Left ventricle myocardium inferior (tissue), 1 donor: Measurements from ENCODE around the gene CNST. TPM values are rescaled to one million over a fixed set of nuclear protein-coding genes. Genes with fewer than 3 reads are reported as not detected.
"Not testable (repeated sequence)": the region's sequence is repeated elsewhere in the genome, so short reads cannot be mapped to it uniquely, and the experiment has no call there.

Experiments
- DNase-seq: peaks from one replicate; pipeline ENCODE4 v3.0.0-alpha.2; 2020
- H3K27ac ChIP-seq: fragments of 200-600 bp; replicated peaks from 2 replicates; pipeline ENCODE4 v1.8.0; 2021
- H3K27me3 ChIP-seq: fragments of 200-600 bp; 2 replicates; pipeline ENCODE4 v1.8.0; 2021; ENCODE audit warnings: low read depth
- H3K36me3 ChIP-seq: fragments of 200-600 bp; 2 replicates; pipeline ENCODE4 v1.8.0; 2021
- H3K4me1 ChIP-seq: fragments of 200-600 bp; 2 replicates; pipeline ENCODE4 v1.8.0; 2021
- H3K4me3 ChIP-seq: fragments of 200-600 bp; 2 replicates; pipeline ENCODE4 v1.8.0; 2021; ENCODE audit warnings: mild to moderate bottlenecking, moderate library complexity
- H3K9me3 ChIP-seq: fragments of 200-600 bp; replicated peaks from 2 replicates; pipeline ENCODE4 v1.8.0; 2021
- CTCF ChIP-seq: fragments of 200-600 bp; IDR thresholded peaks from 2 replicates; pipeline ENCODE4 v1.8.0; 2021; ENCODE audit warnings: antibody characterized with exemption, mild to moderate bottlenecking, borderline replicate concordance
- intact Hi-C: fragments of 100-400 bp; cut with micrococcal nuclease; formaldehyde crosslinking; loops from one replicate; pipeline ENCODE4 v1.11.0; 2022
- total RNA-seq: library from RNA; stranded (reverse); fragmentation: NEBNext Ultra II Directional; extraction: Animal tissue kit (Norgen Biotek cat#: 25700); gene quantifications from one replicate; pipeline ENCODE4 v1.2.1, GENCODE V29; 2021
- donor health status: DM: no; HTN: yes; CAD: no; lungs with severe emphysema.

Gene CNST
- total RNA-seq, 1 donor from 2014 or later: 18.9 TPM

GRCh38 chr1:246708166-246708565 is 141.9 kb downstream of the CNST start:
- Histone ChIP-seq H3K4me1 (no peaks in the 10 kb centered on the region), H3K27me3 (no peaks in the 10 kb centered on the region), H3K4me3 (no peak overlapping the region), H3K9me3 (no peaks in the 10 kb centered on the region), H3K36me3 (no peaks in the 10 kb centered on the region), H3K27ac (no peak overlapping the region)
- intact Hi-C loops: no loop called here
- DNase-seq: no peak
- TF ChIP-seq CTCF: no peak

GRCh38 chr1:246709196-246709595 is 142.9 kb downstream of the CNST start:
- intact Hi-C loops: no loop called here
- no peak overlapping the region for H3K4me3 ChIP-seq

DNA sequence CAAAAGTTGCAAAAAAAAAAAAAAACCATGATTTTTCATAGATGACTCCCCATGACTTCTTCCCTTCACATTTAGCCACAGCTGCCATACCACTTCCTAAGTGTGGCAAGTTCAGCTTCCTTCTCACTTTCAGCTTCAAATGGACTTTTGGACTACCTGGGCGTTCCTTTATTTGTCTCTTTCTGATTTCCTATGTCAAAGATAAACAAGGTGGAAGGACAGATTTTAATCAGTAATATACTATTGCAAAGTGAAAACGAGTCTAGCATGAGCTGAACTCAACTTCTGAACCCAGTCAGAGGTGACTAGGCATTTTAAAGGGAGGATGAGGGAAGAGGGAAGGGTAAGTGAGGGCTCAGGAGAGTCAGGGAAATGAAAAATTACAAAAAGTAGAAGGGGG is 143.6 kb downstream of the CNST start:
- H3K27me3 ChIP-seq: no peaks in the 10 kb centered on the region
- no peaks in the 10 kb centered on the region for H3K4me1 ChIP-seq
- no peak for TF ChIP-seq CTCF
- H3K9me3 ChIP-seq: no peaks in the 10 kb centered on the region
- intact Hi-C loops: no loop called here
- H3K4me3 ChIP-seq: no peak overlapping the region
- no peak overlapping the region for H3K27ac ChIP-seq
- no peak for DNase-seq
- H3K36me3 ChIP-seq: no peaks in the 10 kb centered on the region

More at GRCh38 chr1:246709196-246709595, 142.9 kb downstream of the CNST start:
- no peak for DNase-seq
- Histone ChIP-seq H3K27me3 (no peaks in the 10 kb centered on the region), H3K4me1 (no peaks in the 10 kb centered on the region), H3K36me3 (no peaks in the 10 kb centered on the region), H3K27ac (no peak overlapping the region), H3K9me3 (no peaks in the 10 kb centered on the region)
- TF ChIP-seq CTCF: no peak

GRCh38 chr1:246711548-246712003 is 145.3 kb downstream of the CNST start:
- DNase-seq: no peak
- no peaks in the 10 kb centered on the region for H3K9me3 ChIP-seq
- intact Hi-C loops: no loop called here
- H3K4me3 ChIP-seq: no peak overlapping the region
- no peaks in the 10 kb centered on the region for H3K36me3 ChIP-seq
- H3K4me1 ChIP-seq: no peaks in the 10 kb centered on the region
- H3K27ac ChIP-seq: no peak overlapping the region
- no peak for TF ChIP-seq CTCF
- H3K27me3 ChIP-seq: no peaks in the 10 kb centered on the region

DNA sequence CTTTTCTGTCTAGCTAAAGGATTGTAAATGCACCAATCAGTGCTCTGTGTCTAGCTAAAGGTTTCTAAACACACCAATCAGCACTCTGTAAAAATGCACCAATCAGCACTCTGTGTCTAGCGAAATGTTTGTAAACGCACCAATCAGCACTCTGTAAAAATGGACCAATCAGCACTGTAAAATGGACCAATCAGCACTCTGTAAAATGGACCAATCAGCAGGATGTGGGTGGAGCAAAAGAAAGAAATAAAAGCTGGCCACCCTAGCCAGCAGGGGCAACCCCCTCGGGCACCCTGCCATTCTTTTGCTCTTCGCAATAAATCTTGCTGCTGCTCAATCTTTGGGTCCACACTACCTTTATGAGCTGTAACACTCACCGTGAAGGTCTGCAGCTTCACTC is 146.2 kb downstream of the CNST start:
- DNase-seq, H3K4me3 ChIP-seq, H3K36me3 ChIP-seq, intact Hi-C loops, H3K27me3 ChIP-seq, H3K9me3 ChIP-seq, H3K27ac ChIP-seq, H3K4me1 ChIP-seq: not testable (repeated sequence)

Other genes with a start within 250 kb of the CNST start
- gene SMYD3, start 59.2 kb upstream of the CNST start, total RNA-seq: 9.9 TPM
- 18.3 TPM for gene TFB2M, start 195 bp upstream of the CNST start, total RNA-seq
- 29.4 TPM for gene SCCPDH, start 158.0 kb downstream of the CNST start, total RNA-seq